Left hindlimb (tissue), 1 donor: ENCODE measurements around the gene TMEFF1.

Experiments used
- DNase-seq: peaks from one replicate; pipeline ENCODE4 v3.0.0-alpha.2; 2018

TMEFF1 gene

GRCh38 chr9:100619665-100620064 is 146.7 kb downstream of the TMEFF1 start:
- no peak for DNase-seq

- no peak for DNase-seq
Measured at GRCh38 chr9:100623969-100624368, 151.0 kb downstream of the TMEFF1 start.

- DNase-seq, result no peak
Measured at GRCh38 chr9:100626949-100627348, 154.0 kb downstream of the TMEFF1 start.
